ENCODE data around the gene CHKB.

Gene CHKB

DNA sequence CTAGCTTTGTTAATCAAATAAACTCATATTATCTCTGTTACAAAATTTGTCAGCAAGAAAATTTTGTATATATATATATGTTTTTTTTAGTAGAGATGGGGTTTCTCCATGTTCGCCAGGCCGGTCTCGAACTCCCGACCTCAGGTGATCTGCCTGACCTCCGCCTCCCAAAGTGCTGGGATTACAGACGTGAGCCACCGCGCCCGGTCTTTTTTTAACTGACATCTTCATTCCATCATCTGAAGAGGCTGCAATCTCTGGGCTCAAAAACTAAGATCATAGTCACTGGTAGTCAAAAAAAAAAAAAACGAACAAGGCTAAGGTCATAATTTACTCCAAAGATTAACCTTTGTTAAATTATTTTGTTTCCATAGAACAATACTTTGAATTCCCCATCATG lies 42.3 kb downstream of the CHKB start:
- Histone ChIP-seq H3K4me2 (ENCODE audit: low read length) (peak overlapping the region; percentile 51), H3F3A (ENCODE audit: insufficient read depth, low read length) (peaks cover 15% of the 10 kb centered on the region; the same call in 1 of the 2 replicates), H3K4me1 (ENCODE audit: insufficient read depth, low read length, severe bottlenecking) (peaks cover 56% of the 10 kb centered on the region), H3K4me3 (ENCODE audit: low read depth, low read length, poor library complexity, severe bottlenecking) (no peak overlapping the region), H3K9me2 (ENCODE audit: low read depth, low read length) (no peaks in the 10 kb centered on the region), H3K9ac (ENCODE audit: low read length) (peak overlapping the region; percentile 51), H3K36me3 (ENCODE audit: insufficient read depth, low read length) (no peaks in the 10 kb centered on the region), H2AFZ (ENCODE audit: low read length) (no peak overlapping the region), H3K27ac (ENCODE audit: low read depth, low read length, poor library complexity, severe bottlenecking) (peak overlapping the region; percentile 97), H3K79me2 (ENCODE audit: insufficient read depth, low read length) (no peaks in the 10 kb centered on the region), H4K20me1 (ENCODE audit: insufficient read depth, low read length) (no peaks in the 10 kb centered on the region), H3K27me3 (ENCODE audit: insufficient read depth, low read length) (no peaks in the 10 kb centered on the region), H3K9me3 (ENCODE audit: low read length) (no peaks in the 10 kb centered on the region)
- TF ChIP-seq EZH2 (IDR thresholded peaks at IDR 0.05; ENCODE audit: borderline replicate concordance, low read length), result no peak
- TF ChIP-seq, protein P1, sequence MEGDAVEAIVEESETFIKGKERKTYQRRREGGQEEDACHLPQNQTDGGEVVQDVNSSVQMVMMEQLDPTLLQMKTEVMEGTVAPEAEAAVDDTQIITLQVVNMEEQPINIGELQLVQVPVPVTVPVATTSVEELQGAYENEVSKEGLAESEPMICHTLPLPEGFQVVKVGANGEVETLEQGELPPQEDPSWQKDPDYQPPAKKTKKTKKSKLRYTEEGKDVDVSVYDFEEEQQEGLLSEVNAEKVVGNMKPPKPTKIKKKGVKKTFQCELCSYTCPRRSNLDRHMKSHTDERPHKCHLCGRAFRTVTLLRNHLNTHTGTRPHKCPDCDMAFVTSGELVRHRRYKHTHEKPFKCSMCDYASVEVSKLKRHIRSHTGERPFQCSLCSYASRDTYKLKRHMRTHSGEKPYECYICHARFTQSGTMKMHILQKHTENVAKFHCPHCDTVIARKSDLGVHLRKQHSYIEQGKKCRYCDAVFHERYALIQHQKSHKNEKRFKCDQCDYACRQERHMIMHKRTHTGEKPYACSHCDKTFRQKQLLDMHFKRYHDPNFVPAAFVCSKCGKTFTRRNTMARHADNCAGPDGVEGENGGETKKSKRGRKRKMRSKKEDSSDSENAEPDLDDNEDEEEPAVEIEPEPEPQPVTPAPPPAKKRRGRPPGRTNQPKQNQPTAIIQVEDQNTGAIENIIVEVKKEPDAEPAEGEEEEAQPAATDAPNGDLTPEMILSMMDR (IDR thresholded peaks at IDR 0.05; ENCODE audit: low read length), result no peak

DNA sequence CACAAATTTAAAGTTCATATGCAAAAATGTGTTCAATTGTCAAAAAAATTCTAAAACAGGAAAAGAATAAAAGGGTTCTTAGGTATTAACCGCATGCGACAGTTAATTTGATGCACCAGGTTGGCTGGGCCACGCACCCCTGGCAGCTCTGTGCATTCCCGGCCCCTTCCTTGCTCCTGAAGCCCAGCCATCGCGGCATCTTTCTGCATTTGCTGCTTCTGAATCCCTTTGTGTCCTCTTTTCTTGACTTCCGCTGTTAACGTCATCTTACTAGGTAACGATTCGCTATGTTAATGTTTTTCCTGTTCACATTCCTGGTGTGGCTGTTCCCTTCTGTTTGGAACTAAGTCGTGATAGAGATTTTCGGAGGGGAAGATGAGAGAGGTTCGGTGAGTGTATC lies 44.9 kb downstream of the CHKB start:
- Histone ChIP-seq H3F3A (ENCODE audit: insufficient read depth, low read length) (peaks cover 15% of the 10 kb centered on the region; the same call in 1 of the 2 replicates), H2AFZ (ENCODE audit: low read length) (no peak overlapping the region), H3K79me2 (ENCODE audit: insufficient read depth, low read length) (no peaks in the 10 kb centered on the region), H3K9ac (ENCODE audit: low read length) (no peak overlapping the region), H3K27me3 (ENCODE audit: insufficient read depth, low read length) (no peaks in the 10 kb centered on the region), H3K9me3 (ENCODE audit: low read length) (no peaks in the 10 kb centered on the region), H3K36me3 (ENCODE audit: insufficient read depth, low read length) (no peaks in the 10 kb centered on the region), H3K4me2 (ENCODE audit: low read length) (no peak overlapping the region), H3K4me1 (ENCODE audit: insufficient read depth, low read length, severe bottlenecking) (peaks cover 71% of the 10 kb centered on the region), H3K9me2 (ENCODE audit: low read depth, low read length) (no peaks in the 10 kb centered on the region), H3K27ac (ENCODE audit: low read depth, low read length, poor library complexity, severe bottlenecking) (peak overlapping the region; percentile 97), H4K20me1 (ENCODE audit: insufficient read depth, low read length) (no peaks in the 10 kb centered on the region), H3K4me3 (ENCODE audit: low read depth, low read length, poor library complexity, severe bottlenecking) (no peak overlapping the region)
- TF ChIP-seq EZH2 (IDR thresholded peaks at IDR 0.05; ENCODE audit: borderline replicate concordance, low read length), result no peak
- TF ChIP-seq, protein P1 (IDR thresholded peaks at IDR 0.05; ENCODE audit: low read length), result no peak

DNA sequence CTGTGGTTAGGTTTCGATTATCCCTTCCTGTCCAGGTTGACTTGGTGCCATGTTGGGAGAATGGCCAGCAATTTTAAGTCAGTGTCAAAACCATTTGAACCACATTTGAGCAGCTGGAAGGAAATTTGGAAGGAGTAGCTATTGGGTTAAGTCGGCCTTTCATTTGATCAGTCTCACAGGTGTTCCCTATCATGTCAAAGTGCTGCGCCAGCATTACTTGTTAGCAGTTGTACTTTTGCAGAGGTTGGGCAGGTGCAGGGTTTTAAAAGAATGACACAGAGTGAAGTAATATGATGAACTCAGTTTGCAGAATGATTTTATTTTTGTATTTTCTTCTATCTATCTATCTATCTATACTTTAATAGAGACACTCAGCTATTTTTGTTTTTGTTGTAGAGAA lies 46.4 kb downstream of the CHKB start:
- Histone ChIP-seq H2AFZ (ENCODE audit: low read length) (no peak overlapping the region), H3K79me2 (ENCODE audit: insufficient read depth, low read length) (no peaks in the 10 kb centered on the region), H3K4me2 (ENCODE audit: low read length) (no peak overlapping the region), H3K36me3 (ENCODE audit: insufficient read depth, low read length) (no peaks in the 10 kb centered on the region), H3K27me3 (ENCODE audit: insufficient read depth, low read length) (no peaks in the 10 kb centered on the region), H3F3A (ENCODE audit: insufficient read depth, low read length) (peaks cover 15% of the 10 kb centered on the region; the same call in 1 of the 2 replicates), H3K9ac (ENCODE audit: low read length) (no peak overlapping the region), H3K4me3 (ENCODE audit: low read depth, low read length, poor library complexity, severe bottlenecking) (no peak overlapping the region), H4K20me1 (ENCODE audit: insufficient read depth, low read length) (no peaks in the 10 kb centered on the region), H3K4me1 (ENCODE audit: insufficient read depth, low read length, severe bottlenecking) (peaks cover 71% of the 10 kb centered on the region), H3K9me3 (ENCODE audit: low read length) (no peaks in the 10 kb centered on the region), H3K27ac (ENCODE audit: low read depth, low read length, poor library complexity, severe bottlenecking) (peak overlapping the region; percentile 51), H3K9me2 (ENCODE audit: low read depth, low read length) (no peaks in the 10 kb centered on the region)
- no peak for TF ChIP-seq EZH2 (IDR thresholded peaks at IDR 0.05; ENCODE audit: borderline replicate concordance, low read length)
- TF ChIP-seq, protein P1 (IDR thresholded peaks at IDR 0.05; ENCODE audit: low read length), result no peak
